Thoracic aorta endothelial cell (primary cell): ENCODE results near the gene CARD9. TPM values are rescaled to one million over a fixed set of nuclear protein-coding genes. Genes with fewer than 3 reads are reported as not detected.

Source experiments
- total RNA-seq: library from RNA; depleted of rRNA; stranded (reverse); fragments of >200 nt; gene quantifications from 2 replicates; pipeline ENCODE4 v1.2.3, GENCODE V29; 2012

Gene CARD9, protein sequence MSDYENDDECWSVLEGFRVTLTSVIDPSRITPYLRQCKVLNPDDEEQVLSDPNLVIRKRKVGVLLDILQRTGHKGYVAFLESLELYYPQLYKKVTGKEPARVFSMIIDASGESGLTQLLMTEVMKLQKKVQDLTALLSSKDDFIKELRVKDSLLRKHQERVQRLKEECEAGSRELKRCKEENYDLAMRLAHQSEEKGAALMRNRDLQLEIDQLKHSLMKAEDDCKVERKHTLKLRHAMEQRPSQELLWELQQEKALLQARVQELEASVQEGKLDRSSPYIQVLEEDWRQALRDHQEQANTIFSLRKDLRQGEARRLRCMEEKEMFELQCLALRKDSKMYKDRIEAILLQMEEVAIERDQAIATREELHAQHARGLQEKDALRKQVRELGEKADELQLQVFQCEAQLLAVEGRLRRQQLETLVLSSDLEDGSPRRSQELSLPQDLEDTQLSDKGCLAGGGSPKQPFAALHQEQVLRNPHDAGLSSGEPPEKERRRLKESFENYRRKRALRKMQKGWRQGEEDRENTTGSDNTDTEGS
- 0.40 and 0.57 TPM in 2 replicates for total RNA-seq

GRCh38 chr9:136373300-136374182 lies at the start of gene CARD9:
Gene CARD9 (minus strand): TSS chr9:136373669. CDS start chr9:136372078, 1,591 bp downstream.

DNA sequence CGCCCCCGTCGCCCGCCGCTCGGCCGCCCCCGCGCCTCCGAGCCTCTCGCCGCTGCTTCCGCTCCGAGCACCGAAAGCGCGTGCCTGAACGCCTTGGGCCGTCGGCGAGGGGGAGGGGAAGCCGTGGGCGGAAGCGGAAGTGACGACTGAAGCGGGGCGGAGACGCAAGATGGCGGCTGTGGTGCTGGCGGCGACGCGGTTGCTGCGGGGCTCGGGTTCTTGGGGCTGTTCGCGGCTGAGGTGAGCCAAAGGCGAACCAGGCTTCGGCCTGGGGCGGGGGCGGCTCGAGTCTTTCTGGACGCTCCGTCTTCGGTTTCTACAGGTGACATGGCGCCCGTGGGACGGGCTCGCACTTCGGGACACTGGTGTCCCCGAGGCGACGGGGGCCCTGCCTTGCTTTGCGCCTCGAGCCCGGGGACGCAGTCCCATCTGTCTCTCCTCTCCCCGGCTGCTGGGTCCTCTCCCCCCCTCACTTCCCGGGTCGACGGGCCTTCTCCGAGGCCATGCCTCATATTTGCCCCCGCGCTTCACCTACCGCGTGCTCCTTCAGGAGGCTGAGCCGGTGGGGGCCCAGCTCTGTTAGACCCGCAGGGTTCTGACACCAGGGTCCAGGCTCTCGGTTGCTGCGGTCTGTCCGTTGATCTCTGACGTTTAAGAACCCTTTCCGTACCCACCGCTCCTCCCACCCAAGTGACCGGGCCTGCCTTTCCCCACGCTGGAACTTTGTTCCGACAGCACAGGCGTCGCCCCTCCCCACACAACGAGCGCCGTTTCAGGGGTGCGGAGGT lies 37.2 kb upstream of the CARD9 start, which contains the start of the genes ENTR1 and PMPCA:
Gene ENTR1, minus strand, starts transcription at position 115 of the 788 bp plus-strand sequence. CDS start 217 bp downstream, outside the sequence.
Gene PMPCA, plus strand, starts transcription at position 159 of the 788 bp plus-strand sequence. Its CDS starts 11 bp downstream, at position 170.

DNA sequence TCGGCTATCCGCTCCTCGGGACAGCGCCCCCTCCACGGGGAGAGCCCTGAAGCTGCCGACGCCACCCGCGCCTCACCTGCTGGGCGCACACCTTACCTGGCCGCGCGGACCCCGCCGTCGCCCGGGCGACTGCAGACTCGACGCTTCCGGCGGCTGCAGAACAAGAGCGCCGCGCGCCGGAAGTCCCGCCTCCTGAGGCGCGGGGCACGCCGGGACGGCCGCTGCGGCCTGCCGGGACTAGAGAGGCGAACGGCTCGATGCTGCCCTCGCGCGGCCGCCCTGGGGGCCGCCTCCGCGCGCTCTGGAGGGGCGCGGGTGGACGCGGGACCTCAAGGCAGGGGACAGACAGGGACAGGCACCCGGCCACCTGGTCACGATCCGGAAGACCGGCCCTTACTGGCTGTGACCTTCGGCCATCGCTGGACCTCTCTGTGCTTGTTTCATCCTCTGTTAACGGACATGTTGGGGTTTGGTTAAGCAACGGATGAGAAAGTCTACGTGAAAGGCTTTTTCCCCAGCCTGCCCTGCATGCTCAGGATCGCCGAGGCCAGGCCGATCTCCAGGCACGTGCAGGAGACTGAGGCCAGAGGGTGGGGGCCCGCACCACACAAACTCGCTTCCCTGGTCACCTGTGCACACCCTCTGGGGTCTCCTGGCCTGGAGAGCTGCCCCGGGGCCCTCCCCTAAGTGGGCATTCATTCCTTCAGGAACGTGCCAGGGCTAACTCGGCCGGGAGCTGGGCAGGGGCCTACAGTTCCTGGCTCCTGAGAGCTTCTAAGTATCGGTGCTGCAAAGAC lies 26.8 kb upstream of the CARD9 start, which contains the start of gene SNAPC4:
Gene SNAPC4, minus strand, starts transcription at position 133 of the 797 bp plus-strand sequence. CDS start 1,742 bp downstream, outside the sequence.

DNA sequence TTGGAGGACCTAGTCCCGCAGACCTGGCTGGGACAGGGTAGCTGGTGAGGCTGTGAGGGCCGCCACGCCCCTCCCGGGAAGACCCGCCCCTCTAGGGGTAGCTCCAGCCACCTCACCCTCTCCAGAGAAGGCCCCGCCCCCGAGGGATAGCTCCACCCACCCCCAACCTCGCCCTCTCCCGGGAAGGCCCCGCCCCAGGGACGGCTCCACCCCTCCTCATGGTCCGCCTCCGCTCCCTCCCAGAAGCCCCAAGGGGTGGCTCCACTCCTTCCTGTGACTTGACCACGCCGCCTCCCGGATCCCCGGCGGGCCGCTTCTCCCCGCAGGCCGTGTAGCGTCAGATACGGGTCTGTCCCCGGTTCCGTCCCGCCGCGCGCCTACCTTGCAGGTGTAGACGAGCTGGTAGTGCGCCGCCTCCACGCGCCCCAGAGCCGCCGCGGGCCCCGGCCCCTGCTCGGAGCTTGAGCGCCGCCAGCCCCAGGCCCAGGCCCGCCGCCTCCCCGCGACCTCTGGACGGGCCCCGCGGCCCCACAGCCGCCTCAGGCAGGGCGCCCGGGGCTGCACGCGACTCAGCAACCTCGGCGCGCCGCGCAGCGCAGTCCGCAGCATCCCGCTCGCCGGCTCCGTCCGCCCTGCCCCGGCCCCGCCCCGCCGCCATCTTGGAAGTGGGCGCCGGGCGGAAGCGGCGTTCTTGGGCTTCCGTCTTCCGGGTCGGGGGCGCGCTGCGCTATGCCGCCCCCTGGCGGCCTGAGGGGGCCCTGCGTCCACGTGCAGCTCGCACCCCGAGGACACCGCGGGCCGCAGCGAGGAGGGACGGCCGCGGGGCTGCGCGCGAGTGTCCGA lies 10.1 kb downstream of the CARD9 start, which contains the start of gene DNLZ:
Gene DNLZ, minus strand, starts transcription at position 639 of the 843 bp plus-strand sequence. Its CDS starts 30 bp downstream, at position 609.

DNA sequence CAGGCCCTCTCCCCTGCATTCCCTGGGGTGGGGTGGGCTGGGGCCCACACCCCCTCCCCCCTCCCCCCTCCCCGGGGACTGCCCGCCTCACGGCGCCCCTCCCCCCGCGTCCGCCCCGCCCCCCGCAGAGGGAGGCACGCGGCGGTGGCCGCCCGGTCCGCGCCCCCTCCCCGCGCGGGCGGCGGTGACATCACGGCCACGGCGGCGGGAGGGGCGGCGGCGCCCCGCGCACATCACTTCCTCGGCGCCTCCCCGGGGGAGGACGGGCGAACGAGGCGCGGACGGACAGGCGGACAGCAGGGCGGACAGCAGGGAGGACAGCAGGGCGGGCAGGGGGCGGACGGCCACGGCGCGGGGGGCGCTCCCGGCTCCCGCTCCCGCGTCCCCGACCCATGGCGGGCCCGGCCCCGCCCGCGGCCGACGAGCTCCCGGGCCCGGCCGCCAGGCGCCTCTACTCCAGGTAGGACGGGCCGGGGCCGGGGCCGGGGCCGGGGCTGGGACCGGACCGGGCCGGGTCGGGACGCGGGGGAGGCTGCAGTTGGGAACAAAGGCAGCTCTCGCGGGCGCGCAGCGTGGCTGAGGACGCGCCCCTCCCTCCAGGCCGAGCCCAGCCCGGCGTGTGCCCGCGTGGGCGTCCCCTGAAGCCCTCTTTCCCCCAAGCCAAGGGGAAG lies 46.0 kb downstream of the CARD9 start, which contains the start of gene GPSM1:
Gene GPSM1, plus strand, starts transcription at position 236 of the 671 bp plus-strand sequence. Its CDS starts 157 bp downstream, at position 393.

Other genes starting within 250 kb of the CARD9 start
- not detected in 2 replicates for gene LHX3, start 168.5 kb downstream of the CARD9 start, total RNA-seq
- gene QSOX2, start 127.9 kb downstream of the CARD9 start, total RNA-seq = 14.4 and 23.5 TPM in 2 replicates
- not detected in 2 replicates for gene CCDC187, start 69.6 kb downstream of the CARD9 start, total RNA-seq
- gene GPSM1, start 46.1 kb downstream of the CARD9 start, total RNA-seq = 22.3 and 29.4 TPM in 2 replicates
- gene DNLZ, start 9.9 kb downstream of the CARD9 start, total RNA-seq = 6.3 and 7.8 TPM in 2 replicates
- gene SNAPC4, start 26.5 kb upstream of the CARD9 start, total RNA-seq = 16.8 and 18.4 TPM in 2 replicates
- 37.5 and 42.8 TPM in 2 replicates for gene ENTR1, start 36.9 kb upstream of the CARD9 start, total RNA-seq
- 62.0 and 75.5 TPM in 2 replicates for gene PMPCA, start 37.0 kb upstream of the CARD9 start, total RNA-seq
- gene INPP5E, start 66.2 kb upstream of the CARD9 start, total RNA-seq = 10.1 and 13.7 TPM in 2 replicates
- 56.5 and 57.2 TPM in 2 replicates for gene SEC16A, start 109.4 kb upstream of the CARD9 start, total RNA-seq
- 116 and 138 TPM in 2 replicates for gene NOTCH1, start 172.4 kb upstream of the CARD9 start, total RNA-seq